ENCODE measurements around the gene MITF.

GRCh38 chr3:69742391-69742790, 3.1 kb downstream of the MITF start:
- TF ChIP-seq, protein P1, sequence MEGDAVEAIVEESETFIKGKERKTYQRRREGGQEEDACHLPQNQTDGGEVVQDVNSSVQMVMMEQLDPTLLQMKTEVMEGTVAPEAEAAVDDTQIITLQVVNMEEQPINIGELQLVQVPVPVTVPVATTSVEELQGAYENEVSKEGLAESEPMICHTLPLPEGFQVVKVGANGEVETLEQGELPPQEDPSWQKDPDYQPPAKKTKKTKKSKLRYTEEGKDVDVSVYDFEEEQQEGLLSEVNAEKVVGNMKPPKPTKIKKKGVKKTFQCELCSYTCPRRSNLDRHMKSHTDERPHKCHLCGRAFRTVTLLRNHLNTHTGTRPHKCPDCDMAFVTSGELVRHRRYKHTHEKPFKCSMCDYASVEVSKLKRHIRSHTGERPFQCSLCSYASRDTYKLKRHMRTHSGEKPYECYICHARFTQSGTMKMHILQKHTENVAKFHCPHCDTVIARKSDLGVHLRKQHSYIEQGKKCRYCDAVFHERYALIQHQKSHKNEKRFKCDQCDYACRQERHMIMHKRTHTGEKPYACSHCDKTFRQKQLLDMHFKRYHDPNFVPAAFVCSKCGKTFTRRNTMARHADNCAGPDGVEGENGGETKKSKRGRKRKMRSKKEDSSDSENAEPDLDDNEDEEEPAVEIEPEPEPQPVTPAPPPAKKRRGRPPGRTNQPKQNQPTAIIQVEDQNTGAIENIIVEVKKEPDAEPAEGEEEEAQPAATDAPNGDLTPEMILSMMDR (IDR thresholded peaks at IDR 0.05; ENCODE audit: insufficient read depth, low read length), result no peak
- TF ChIP-seq REST (IDR thresholded peaks at IDR 0.05; ENCODE audit: insufficient replicate concordance, low read depth) (no peak), POLR2AphosphoS5 (IDR thresholded peaks at IDR 0.05; ENCODE audit: low read depth) (no peak), GABPA (IDR thresholded peaks at IDR 0.05; ENCODE audit: low read depth) (no peak)
